GM18520 (cell line): ENCODE results near the gene GAB2.
"Not testable (repeated sequence)": the region's sequence is repeated elsewhere in the genome, so short reads cannot be mapped to it uniquely, and the experiment has no call there.

ENCODE experiments used
- ATAC-seq: cut with Tn5 transposase; IDR thresholded peaks from one replicate; pipeline ENCODE4 v1.9.1; 2021; ENCODE audit not compliant: unreplicated experiment

The GAB2 gene

DNA sequence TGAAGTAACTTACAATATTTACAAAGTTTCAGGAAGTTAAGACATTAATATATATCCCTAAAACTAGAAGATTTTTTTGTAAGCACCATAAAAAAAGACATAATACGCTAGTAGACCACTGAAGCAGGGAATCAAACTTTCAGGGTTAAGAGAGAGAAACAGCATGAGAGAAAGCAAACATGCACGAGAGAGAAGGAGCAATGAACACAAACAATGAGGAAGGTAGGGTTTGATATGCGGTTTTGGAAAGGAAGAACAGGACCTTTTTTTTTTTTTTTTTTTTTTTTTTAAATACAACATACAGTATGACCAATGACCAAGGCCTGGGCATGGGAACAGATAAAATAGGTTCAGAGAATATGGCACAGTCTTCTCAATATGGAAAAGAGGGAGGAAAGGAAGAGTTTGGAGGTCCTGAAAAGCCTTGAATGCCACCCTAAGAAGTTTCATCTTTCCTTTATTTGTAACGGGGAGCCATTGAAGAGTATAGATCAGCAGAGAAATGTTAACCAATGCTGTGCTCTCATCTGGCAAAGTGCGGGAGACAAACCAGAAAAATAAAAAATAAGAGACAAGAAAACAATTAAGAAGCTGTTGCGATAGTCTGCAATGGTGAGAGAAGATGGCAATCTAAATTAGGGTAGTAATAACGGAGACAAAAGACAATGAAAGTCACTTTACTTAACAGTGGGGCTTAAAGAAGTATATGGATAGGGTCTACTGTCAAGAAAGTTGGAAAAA, 127.9 kb downstream of the GAB2 start:
- ATAC-seq, result no peak

DNA sequence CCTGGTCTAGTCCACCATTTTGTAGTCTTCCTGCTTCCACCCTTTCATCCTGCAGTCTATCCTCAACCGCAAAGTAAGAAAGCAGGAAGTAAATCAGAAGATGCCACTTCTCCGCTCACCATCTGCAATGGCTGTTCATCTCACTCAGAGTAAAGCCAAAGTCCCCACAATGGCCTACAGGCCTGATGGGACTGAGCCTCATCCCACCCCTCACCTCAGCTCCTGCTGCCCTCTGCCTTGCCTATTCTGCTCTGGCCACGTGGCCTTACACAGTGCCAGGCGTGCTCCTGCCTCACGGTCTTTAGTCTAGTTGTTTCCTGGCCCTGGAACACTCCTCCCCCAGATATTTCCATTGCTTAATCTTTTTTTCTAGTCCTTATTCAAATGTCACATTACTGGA, 133.4 kb downstream of the GAB2 start:
- no peak for ATAC-seq

DNA sequence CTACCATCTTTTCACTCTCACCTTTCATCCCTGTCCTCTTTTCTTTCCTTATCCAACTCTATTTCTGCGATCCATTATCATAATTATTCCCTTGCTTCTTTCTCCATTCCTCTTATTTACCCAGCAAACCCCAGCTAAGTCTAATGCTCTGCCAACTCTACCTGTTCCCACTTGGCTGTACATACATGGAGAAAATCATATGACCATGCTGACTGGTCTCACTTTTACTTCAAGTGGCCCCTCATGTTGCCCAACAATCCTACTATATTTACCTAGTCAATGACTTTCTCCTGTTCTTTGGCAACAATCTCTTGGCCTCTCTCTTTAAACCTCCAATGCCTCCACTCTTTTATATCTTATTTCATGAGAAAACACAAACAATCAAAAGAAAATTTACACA, 134.8 kb downstream of the GAB2 start:
- no peak for ATAC-seq

DNA sequence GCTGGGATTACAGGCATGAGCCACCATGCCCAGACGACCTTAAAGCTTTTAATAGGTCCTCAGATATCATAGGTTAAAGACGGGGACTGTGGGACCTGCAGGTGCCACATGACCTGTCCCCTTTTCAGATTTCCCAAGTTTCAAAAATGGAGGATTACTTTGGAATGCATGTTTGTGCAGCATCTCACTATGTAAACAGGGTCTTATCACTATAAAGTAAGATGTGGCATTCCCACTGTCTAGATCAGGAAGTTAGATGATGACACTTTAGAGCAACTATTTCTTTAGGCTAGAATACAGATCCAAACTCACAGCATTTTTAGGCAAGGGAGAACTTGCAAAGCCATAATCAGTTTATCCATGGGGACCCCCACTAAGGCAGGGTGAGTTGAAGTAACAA, 136.1 kb downstream of the GAB2 start:
- ATAC-seq, result no peak

GRCh38 chr11:78277314-78277994, 140.2 kb downstream of the GAB2 start:
- ATAC-seq, result no peak

GRCh38 chr11:78276311-78276710, 141.3 kb downstream of the GAB2 start:
- no peak for ATAC-seq

- no peak for ATAC-seq
Observed at GRCh38 chr11:78274739-78275138, 142.9 kb downstream of the GAB2 start.

- ATAC-seq, result not testable (repeated sequence)
Observed at GRCh38 chr11:78272625-78273269, 144.9 kb downstream of the GAB2 start.

GRCh38 chr11:78271801-78272200, 145.8 kb downstream of the GAB2 start:
- ATAC-seq, result not testable (repeated sequence)

GRCh38 chr11:78270971-78271370, 146.6 kb downstream of the GAB2 start:
- ATAC-seq, result no peak

DNA sequence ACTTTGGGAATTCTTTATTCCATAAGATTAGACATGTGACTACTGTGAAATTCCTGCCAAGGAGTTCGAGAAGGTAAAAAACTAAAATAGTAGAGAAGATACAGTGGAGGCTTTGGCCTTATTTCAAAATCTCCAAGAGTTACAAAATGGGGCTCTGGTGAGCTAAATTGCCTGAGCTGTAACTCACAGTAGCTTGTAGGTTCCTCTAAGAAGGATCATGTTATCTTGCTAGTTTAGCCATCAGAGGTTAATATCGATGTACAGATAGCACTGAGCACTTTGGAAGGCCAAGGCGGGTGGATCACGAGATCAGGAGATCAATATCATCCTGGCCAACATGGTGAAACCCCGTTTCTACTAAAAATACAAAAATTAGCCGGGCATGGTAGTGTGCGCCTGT, 147.8 kb downstream of the GAB2 start:
- ATAC-seq, result no peak

GRCh38 chr11:78268591-78269410, 148.8 kb downstream of the GAB2 start:
- no peak for ATAC-seq

DNA sequence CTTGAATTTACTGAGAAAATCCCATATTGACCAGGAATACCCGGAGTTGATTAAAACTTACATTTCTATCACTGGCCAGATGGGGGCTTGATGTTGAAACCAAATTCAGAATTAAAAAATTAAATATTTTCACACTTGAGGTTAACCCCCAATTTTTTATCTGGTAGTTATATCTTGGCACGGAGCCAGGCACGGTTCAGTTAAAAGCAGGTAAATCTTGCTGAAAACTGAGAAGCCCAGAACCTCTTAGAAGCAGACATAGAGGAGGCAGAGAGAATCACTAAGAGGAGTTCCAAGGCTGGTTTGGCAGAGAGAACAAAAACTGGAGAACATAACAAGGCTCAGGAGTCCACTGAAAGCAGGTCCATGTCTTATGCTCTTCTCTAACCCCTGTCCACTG, 151.2 kb downstream of the GAB2 start:
- ATAC-seq, result no peak

DNA sequence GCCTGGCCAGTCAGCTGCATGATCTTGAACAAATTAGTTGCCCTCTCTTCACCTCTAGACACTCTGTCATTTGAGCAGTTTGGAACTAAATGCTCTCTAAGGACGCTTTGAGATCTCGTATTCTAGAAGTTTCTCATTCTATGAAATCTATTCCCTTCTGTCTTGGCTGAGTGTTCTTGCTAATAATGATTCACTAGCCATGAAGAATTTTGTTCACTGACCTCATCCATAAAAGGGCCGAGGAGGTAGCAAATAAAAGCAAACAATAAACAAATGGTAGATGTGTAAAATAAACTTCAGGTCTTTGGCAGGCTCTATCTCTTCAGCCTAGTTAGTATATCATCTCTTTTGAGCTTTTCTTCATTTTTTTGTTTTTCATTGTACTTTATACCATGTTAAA, 152.3 kb downstream of the GAB2 start:
- no peak for ATAC-seq

DNA sequence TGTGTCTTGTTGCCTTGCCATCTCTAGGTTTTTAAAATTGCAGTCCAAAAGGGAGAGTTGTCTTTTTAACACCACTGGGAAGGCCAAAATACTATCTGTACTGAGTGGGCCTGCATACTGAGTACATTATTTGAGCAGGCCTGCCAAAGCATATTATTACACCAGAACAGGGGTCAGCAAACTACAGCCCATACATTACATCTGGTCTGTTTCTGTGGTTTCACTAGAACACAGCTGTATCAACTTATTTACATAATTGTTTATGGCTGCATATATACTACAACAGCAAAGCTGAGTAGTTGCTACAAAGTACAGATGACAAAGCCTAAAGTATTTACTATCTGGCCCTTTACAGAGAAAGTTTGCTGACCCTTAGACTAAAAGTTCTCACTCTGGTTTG, 154.9 kb downstream of the GAB2 start:
- no peak for ATAC-seq

DNA sequence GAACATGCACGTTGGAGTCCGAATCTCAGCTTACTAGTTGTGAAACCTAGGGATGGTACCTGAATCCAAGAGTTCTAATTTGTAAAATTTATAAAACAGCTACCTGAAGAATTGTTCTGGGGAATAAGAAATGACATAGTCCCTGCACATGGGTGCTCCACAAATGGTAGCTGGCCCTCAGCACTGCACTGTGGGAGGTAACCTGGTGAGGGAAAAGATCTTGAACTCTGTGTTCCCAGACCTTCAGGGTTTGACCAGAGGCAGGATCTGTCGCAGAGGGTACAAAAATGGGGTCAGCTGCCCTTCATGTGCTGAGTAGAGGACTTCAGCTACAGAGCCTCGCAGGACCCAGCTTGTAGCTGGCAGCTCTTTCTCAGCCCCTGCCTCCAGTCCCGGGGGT, 155.4 kb downstream of the GAB2 start:
- no peak for ATAC-seq

DNA sequence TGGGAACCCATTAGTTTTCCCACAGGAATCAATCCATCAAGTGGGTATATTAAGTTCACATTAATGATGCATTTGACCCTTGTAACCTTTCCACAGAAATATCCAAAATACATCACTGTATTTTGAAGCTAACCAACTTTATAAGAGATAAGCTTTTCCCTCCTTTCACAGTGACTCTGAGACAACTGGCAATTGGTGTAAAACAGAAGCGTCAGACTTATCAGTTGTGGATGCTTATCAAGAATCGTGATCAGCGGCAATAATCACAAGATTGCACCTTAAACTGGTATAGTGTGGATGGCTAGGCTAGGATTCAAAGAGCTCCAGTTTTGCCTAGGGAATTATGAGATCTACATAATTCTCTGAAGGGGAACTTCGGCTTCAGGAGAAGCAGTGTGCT, 155.8 kb downstream of the GAB2 start:
- no peak for ATAC-seq

- no peak for ATAC-seq
Observed at GRCh38 chr11:78261367-78261766, 156.3 kb downstream of the GAB2 start.

DNA sequence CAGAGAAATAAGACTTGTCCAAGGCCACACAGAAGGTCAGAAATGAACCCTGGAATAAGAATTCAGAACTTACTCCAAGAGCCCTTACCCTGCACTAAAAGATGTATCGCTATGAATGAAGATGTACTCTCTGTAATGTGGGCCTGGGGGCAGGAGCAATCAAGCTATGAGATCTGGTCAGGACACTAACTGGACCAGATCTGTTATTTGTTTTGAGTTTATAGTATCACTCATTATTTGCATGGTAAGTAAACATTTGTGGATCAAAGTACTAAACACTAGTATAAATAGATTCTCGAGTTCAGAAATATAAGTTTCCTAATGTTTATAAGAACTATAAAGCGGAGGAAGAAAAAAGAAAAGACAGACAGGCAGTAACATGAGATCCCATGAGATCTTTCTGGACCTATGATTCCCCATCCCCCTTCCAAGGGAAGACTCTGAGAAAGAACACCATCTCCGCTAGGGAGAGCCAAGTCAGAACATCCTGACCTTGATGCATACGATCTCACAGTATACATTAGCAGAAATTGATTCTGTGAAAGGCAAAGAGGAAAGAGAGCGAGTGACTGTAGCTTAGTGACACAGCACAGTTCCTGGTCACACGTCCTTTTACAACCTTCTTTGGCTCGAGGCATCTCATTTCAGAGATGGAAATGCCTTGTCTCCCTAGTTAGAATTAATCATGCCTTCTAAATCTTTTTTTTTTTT, 157.7 kb downstream of the GAB2 start:
- no peak for ATAC-seq

GRCh38 chr11:78257654-78258053, 160.0 kb downstream of the GAB2 start:
- ATAC-seq, result no peak

DNA sequence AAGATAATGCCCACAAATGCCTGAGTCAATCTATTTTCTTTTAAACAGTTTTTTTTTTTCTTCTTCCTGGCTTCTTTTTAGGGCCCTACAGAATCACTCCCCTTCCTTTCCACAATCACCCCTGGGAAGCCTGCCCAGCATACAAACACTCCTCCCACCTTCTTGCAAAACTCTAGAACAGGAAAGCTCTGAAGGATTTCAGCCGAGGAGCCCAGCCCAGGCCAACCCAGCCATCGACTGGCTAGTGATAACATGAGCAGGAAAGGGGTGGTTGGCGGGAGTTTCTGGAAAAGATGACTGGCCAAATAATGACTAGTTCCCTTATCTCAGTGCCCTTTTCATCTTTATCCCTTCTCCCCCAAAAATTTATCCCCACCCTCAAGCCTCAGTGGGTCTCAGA, 160.7 kb downstream of the GAB2 start:
- ATAC-seq, result no peak
